ENCODE data around the gene CPNE4. TPM values are rescaled to one million over a fixed set of nuclear protein-coding genes. Genes with fewer than 3 reads are reported as not detected.
"Not testable (repeated sequence)": the region's sequence is repeated elsewhere in the genome, so short reads cannot be mapped to it uniquely, and the experiment has no call there.

CPNE4 gene
- 0.04 TPM for total RNA-seq

- ATAC-seq = peak; percentile 95
Observed at GRCh38 chr3:132034486-132035464, at the start of gene CPNE4. Gene CPNE4, minus strand, starts transcription at chr3:132035014.

DNA sequence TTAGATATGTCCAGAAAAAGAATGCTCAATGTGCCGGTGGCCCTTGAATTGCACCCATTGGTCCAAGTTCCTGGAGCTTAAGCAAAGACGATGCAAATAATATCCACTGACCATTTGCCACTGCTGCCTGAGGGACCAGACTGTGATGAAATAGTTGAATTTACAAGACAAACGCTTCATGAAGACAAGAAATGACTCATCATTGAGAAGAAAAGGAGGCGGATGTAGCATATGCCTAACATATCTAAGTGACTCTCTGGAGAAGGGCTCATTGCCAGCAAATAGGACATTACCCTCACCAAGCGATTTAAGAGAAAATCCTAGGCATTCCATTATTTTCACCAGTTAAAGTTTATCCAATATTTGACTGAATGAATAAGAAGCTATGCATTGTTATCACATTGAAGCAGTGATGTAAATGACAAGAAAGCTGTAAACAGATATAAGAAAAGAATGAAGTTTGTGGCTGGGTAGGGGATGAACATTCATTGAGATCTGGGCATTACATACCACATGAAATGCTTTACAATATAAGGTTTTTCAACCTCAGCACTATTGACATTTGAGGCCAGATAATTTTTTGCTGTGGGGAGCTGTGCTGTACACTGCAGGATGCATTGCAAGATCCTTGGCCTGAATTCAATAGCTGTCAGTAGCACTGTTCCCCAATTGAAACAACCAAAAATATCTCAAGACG is 48.9 kb upstream of the CPNE4 start:
- peak; percentile 41 for ATAC-seq

DNA sequence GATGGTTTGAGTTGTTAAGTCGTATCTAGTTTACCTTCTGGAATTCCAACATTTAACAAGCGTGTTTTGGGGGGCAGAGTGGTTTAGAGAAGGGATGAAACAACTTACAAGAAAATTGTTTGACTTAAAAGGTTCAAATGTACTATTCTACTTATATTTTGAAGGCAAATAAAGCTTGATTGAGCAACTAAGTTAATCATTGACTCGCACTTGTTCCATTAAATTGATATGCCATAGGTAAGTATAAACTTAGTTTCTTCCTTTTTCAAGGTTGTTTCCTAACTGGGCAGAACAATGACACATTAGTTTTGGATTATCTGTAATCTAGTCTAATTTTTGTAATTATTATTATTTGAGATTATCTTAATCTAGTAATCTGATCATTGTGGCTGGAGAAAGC is 48.3 kb upstream of the CPNE4 start:
- ATAC-seq = no peak

- ATAC-seq = no peak
Observed at GRCh38 chr3:132079147-132079546, 44.3 kb upstream of the CPNE4 start.

GRCh38 chr3:132073771-132074170 is 39.0 kb upstream of the CPNE4 start:
- no peak for ATAC-seq

DNA sequence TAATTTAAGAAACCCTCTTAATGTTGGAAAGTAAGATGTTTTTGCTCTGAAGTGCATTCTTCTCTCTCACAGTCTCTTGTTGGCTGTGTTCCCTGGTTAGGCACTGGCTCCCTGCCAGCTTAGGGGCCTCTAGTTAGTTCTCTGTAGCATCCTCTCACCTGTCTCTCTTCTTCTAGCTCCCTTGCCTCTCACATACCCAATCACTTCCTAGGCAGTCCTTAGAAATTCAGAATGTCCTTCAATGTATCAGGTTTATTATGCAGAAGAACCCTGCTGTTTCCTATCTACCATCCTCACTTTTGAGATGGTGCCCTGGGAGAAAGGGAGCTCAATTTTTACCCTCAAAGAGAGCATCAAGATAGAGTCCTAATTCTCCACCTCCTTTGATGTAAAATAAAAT is 36.2 kb upstream of the CPNE4 start:
- ATAC-seq = no peak

- ATAC-seq = no peak
Observed at GRCh38 chr3:132064114-132064513, 29.3 kb upstream of the CPNE4 start.

GRCh38 chr3:132062535-132062934 is 27.7 kb upstream of the CPNE4 start:
- ATAC-seq = no peak

GRCh38 chr3:132055872-132056271 is 21.1 kb upstream of the CPNE4 start:
- ATAC-seq = no peak

DNA sequence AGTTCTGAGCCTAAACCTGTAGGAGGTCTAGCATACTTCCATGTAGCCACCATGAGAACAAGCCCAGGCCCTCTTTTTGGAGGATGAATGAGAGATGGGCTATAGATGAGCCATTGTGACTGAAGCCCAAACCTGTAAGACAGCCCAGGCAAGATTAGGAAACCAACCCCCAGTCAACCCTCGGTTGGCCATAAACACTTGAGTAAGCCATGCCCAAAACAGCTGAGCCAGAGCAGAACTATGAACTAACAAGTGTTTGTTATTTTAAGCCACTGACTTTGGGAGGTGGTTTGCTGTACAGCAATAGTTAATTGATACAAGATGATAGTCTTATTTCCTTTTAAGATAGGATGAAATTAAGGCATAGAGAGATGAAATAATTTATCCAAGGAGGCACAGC is 12.4 kb upstream of the CPNE4 start:
- ATAC-seq = no peak

GRCh38 chr3:132044874-132045273 is 10.1 kb upstream of the CPNE4 start:
- not testable (repeated sequence) for ATAC-seq

- ATAC-seq = no peak
Observed at GRCh38 chr3:132042681-132043080, 7.9 kb upstream of the CPNE4 start.

GRCh38 chr3:132038198-132038825 is 3.5 kb upstream of the CPNE4 start:
- peak; percentile 32 for ATAC-seq

- ATAC-seq = no peak
Observed at GRCh38 chr3:132037581-132037980, 2.8 kb upstream of the CPNE4 start.

GRCh38 chr3:132037056-132037455 is 2.2 kb upstream of the CPNE4 start:
- ATAC-seq = no peak

- no peak for ATAC-seq
Observed at GRCh38 chr3:132034097-132034485, 723 bp downstream of the CPNE4 start.

DNA sequence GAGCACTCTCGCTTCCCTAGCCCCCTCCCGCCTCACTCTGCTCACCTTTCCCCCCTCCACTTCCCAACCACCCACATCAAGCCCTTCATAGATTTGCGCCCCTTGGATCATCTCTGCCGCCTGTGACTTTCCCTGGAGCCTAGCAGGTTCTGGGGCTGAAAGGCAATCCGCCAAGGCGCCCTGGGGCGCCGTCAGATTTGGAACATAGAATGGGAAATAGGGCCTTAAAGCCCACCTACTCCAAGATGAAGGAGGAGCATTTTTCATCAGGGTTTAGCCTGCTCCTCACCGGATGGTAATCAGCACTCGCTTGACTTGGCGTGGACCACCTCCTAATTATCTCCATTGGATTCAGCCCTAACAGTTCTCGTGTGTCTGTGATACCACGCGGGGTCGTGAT is 1.3 kb downstream of the CPNE4 start:
- no peak for ATAC-seq

DNA sequence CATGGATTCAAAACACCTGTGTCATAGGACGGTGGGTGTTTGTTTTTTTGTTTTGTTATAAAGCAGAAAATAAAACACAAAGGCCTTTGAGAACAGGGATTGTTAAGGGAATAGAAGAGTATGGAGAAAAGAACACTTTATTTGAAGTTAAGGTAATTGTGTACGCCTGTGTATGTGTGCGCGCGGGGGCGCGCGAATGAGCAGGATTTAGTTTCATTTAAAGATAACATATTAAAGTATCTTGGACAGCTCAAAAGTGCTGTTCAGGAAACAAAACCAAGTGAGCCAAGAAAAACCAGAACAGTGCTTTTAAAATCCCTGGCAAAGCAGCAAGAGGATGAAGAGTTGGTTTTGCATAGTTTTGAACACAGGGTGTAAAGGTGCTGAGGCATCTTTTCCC is 1.9 kb downstream of the CPNE4 start:
- no peak for ATAC-seq

DNA sequence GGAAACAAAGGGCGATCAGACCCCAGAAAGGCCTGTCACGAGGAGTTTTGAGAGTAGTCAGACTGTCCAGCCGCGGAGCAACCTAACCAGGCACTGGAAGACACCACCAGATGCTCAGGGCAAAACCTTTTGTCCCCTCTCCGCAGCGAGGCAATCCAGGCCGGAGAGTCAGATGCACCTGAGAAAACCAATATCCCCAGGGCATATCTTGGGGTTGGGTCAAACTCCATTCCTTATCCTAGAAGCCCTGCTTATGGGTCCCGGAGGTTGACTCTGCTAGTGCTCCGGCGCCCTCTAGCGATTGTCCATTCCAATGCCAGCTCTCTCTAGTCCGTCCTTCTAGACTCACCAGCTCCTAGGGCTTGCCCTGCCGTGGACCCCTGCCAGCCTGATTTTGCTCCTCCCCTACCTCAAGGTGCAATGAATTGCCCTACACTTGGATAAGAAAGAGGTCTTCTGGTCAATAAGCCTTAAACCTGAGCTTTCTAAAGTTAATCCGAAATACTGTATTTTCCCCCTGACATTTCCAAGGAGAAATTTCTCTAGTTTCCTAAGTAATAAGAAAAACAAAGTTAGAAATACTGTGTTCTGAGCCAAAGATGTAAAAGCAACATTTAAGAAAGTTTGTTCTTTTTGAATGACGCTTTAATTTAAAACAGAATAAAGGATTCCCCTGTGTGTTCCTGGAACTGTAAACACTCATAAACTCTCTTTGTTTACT is 5.5 kb downstream of the CPNE4 start:
- peak; percentile 74 for ATAC-seq

GRCh38 chr3:132022914-132023313 is 11.9 kb downstream of the CPNE4 start:
- ATAC-seq = no peak

GRCh38 chr3:132020058-132020457 is 14.8 kb downstream of the CPNE4 start:
- no peak for ATAC-seq

DNA sequence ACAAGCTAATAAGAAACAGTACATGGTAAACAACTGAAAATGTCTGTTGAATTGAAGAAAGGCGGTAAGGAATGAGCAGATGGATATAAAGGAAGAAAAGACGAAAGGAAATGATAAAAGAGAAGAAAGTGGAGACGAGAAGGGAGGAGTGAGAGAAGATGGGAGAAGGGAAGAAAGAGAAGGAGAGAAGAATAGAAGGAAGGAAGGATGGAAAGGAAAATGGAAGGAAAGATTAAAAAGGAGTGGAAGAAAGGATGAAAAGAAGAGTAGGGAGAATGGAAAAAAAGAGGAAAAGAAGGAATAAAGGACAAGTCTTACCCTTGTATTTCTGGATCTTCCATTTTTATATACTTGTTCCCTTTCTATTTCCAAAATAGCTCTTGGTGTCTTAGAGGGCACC is 17.7 kb downstream of the CPNE4 start:
- ATAC-seq = no peak
